ENCODE results near the gene ADARB2.

GRCh38 chr10:1582739-1583138, 154.6 kb downstream of the ADARB2 start:
- no peak for TF ChIP-seq MAX (IDR thresholded peaks at IDR 0.05)
- TF ChIP-seq TAF1 (IDR thresholded peaks at IDR 0.05; ENCODE audit: low read depth) = no peak
- TF ChIP-seq TEAD4 (IDR thresholded peaks at IDR 0.05) = no peak
- TF ChIP-seq ZBTB7A (IDR thresholded peaks at IDR 0.05; ENCODE audit: low read depth) = no peak
- TF ChIP-seq RAD21 (IDR thresholded peaks at IDR 0.05; ENCODE audit: low read depth) = no peak
- no peak for TF ChIP-seq USF1 (IDR thresholded peaks at IDR 0.05)
- no peak for TF ChIP-seq EP300 (IDR thresholded peaks at IDR 0.05; ENCODE audit: borderline replicate concordance)
- no peak for TF ChIP-seq TCF12 (IDR thresholded peaks at IDR 0.05; ENCODE audit: low read depth)
- no peak for TF ChIP-seq CEBPB (IDR thresholded peaks at IDR 0.05)
- TF ChIP-seq REST (IDR thresholded peaks at IDR 0.05; ENCODE audit: low read depth) = no peak
- no peak for TF ChIP-seq EGR1 (IDR thresholded peaks at IDR 0.05)
- TF ChIP-seq YY1 (IDR thresholded peaks at IDR 0.05; ENCODE audit: low read depth) = no peak
- TF ChIP-seq CREB1 (IDR thresholded peaks at IDR 0.05; ENCODE audit: low read depth) = no peak
- TF ChIP-seq FOXM1 (IDR thresholded peaks at IDR 0.05; ENCODE audit: borderline replicate concordance, low read depth) = no peak

Measured in Ishikawa (cell line).